CD4-positive, alpha-beta T cell (primary cell): Measurements from ENCODE around the gene CIRBP. TPM values are rescaled to one million over a fixed set of nuclear protein-coding genes. Genes with fewer than 3 reads are reported as not detected.
A peak's percentile ranks its signal among the peaks of the same experiment; 100 is the strongest.

Source experiments
- ATAC-seq: fragments of 200-7000 bp; cut with Tn5 transposase; one replicate; pipeline ENCODE4 v1.10.0; 2022; ENCODE audit warnings: mild to moderate bottlenecking; ENCODE audit not compliant: poor library complexity
- CTCF ChIA-PET: fragments of 350-600 bp; sonication (Branson Sonifier 250); formaldehyde crosslinking; loops from one replicate; lab custom pipeline; 2021; ENCODE audit warnings: antibody characterized with exemption, inconsistent platforms; lab: Charles Lee
- POLR2A ChIA-PET: fragments of 350-600 bp; sonication (Branson Sonifier 250); formaldehyde crosslinking; loops from one replicate; lab custom pipeline; 2021; ENCODE audit warnings: antibody characterized with exemption, inconsistent platforms; lab: Charles Lee
- DNase-seq, 14 experiments: peaks; one replicate each; pipeline ENCODE4 v3.0.0-alpha.2; 2013 to 2020; ENCODE audit warnings: mixed read lengths in 2 of 14
- H3K27ac ChIP-seq, 2 donors: one replicate each; pipeline versions ENCODE4 v1.5.1 to v1.7.0; 2013; ENCODE audit warnings: low read length in 2 of 2, low read depth in 1 of 2, mild to moderate bottlenecking in 1 of 2
- H3K27me3 ChIP-seq, 2 experiments: 1 replicate in 1 of 2; 2 replicates in 1 of 2; pipeline versions ENCODE4 v1.6.1 to v1.7.0; 2013; ENCODE audit warnings: low read length in 2 of 2, control low read depth in 1 of 2, mild to moderate bottlenecking in 1 of 2, moderate library complexity in 1 of 2; ENCODE audit not compliant: insufficient read depth in 2 of 2, control insufficient read depth in 1 of 2
- H3K36me3 ChIP-seq: one replicate; pipeline ENCODE4 v1.6.1; 2013; ENCODE audit warnings: low read length, control low read depth; ENCODE audit not compliant: insufficient read depth
- H3K4me1 ChIP-seq: one replicate; pipeline ENCODE4 v1.6.1; 2013; ENCODE audit warnings: low read length, control low read depth; ENCODE audit not compliant: insufficient read depth
- H3K4me3 ChIP-seq: one replicate; pipeline ENCODE4 v1.5.1; 2013; ENCODE audit warnings: mild to moderate bottlenecking, low read length, moderate library complexity
- H3K9me3 ChIP-seq, 2 experiments: 1 replicate in 1 of 2; 2 replicates in 1 of 2; pipeline versions ENCODE4 v1.6.1 to v1.7.0; 2013; ENCODE audit warnings: low read length in 2 of 2, mild to moderate bottlenecking in 2 of 2, control low read depth in 1 of 2, moderate library complexity in 1 of 2; ENCODE audit not compliant: control insufficient read depth in 1 of 2, insufficient read depth in 1 of 2
- H3K27ac Mint-ChIP-seq: one replicate; pipeline ENCODE4 v1.8.0; 2020; ENCODE audit warnings: mixed read lengths
- H3K27me3 Mint-ChIP-seq: one replicate; pipeline ENCODE4 v1.8.0; 2021; ENCODE audit warnings: mixed read lengths
- H3K36me3 Mint-ChIP-seq: one replicate; pipeline ENCODE4 v1.8.0; 2021; ENCODE audit warnings: low read depth, mixed read lengths
- H3K4me1 Mint-ChIP-seq: one replicate; pipeline ENCODE4 v1.8.0; 2021; ENCODE audit warnings: low read depth, mixed read lengths
- H3K4me3 Mint-ChIP-seq: one replicate; pipeline ENCODE4 v1.8.0; 2020; ENCODE audit warnings: mild to moderate bottlenecking, mixed read lengths
- H3K9me3 Mint-ChIP-seq: one replicate; pipeline ENCODE4 v1.8.0; 2020; ENCODE audit warnings: mixed read lengths
- CTCF ChIP-seq: fragments of 200-600 bp; IDR thresholded peaks from one replicate; pipeline ENCODE4 v1.8.0; 2022; ENCODE audit warnings: antibody characterized with exemption, mild to moderate bottlenecking
- intact Hi-C, 2 experiments: fragments of 100-400 bp; cut with DNase I in 1 of 2; cut with micrococcal nuclease in 1 of 2; formaldehyde crosslinking; loops; one replicate each; pipeline versions ENCODE4 v1.15.1 to v1.9.0; 2023 to 2025; cut with DNase I, micrococcal nuclease
- total RNA-seq, 174 experiments: library from RNA in 2 of 174; stranded (reverse) in 2 of 174; gene quantifications; one replicate each; pipeline ENCODE4 v1.2.3 and lab custom pipeline; 2021 to 2026

CIRBP gene
- total RNA-seq, 2 experiments from 2014 or later, result 614 to 628 TPM

- TF ChIP-seq CTCF, result no peak
- no peak overlapping the region for H3K4me3 Mint-ChIP-seq
- intact Hi-C loops, result no loop called here
- no peak overlapping the region for H3K4me3 ChIP-seq
- H3K27ac ChIP-seq, result no peak overlapping the region
- no peak overlapping the region for H3K27ac Mint-ChIP-seq
- DNase-seq (peak in 1 of 14 experiments; percentile 23), ATAC-seq (no peak)
- ChIA-PET POLR2A (no interaction called here), CTCF (no interaction called here)
- peaks cover 15% of the 10 kb centered on the region for H3K4me1 ChIP-seq
- H3K9me3 Mint-ChIP-seq, result no peaks in the 10 kb centered on the region
- peaks cover 0 to 33% of the 10 kb centered on the region in 2 experiments for H3K9me3 ChIP-seq
- H3K27me3 Mint-ChIP-seq, result peaks cover 33% of the 10 kb centered on the region
- H3K36me3 ChIP-seq, result no peaks in the 10 kb centered on the region
- peaks cover 25 to 31% of the 10 kb centered on the region in 2 experiments for H3K27me3 ChIP-seq
- H3K4me1 Mint-ChIP-seq, result no peaks in the 10 kb centered on the region
- H3K36me3 Mint-ChIP-seq, result no peaks in the 10 kb centered on the region
Observed at GRCh38 chr19:1296575-1297271, 27.6 kb downstream of the CIRBP start.

- no peak for TF ChIP-seq CTCF
- H3K36me3 Mint-ChIP-seq, result no peaks in the 10 kb centered on the region
- no peak overlapping the region for H3K27ac Mint-ChIP-seq
- Histone ChIP-seq H3K27me3 (peaks cover 17 to 22% of the 10 kb centered on the region in 2 experiments), H3K27ac (no peak overlapping the region), H3K36me3 (no peaks in the 10 kb centered on the region), H3K4me3 (no peak overlapping the region), H3K4me1 (peaks cover 15% of the 10 kb centered on the region), H3K9me3 (peaks cover 0 to 19% of the 10 kb centered on the region in 2 experiments)
- H3K4me3 Mint-ChIP-seq, result no peak overlapping the region
- intact Hi-C loops, result no loop called here
- DNase-seq, result no peak
- peaks cover 22% of the 10 kb centered on the region for H3K27me3 Mint-ChIP-seq
- ChIA-PET CTCF (no interaction called here), POLR2A (no interaction called here)
- no peak for ATAC-seq
- no peaks in the 10 kb centered on the region for H3K4me1 Mint-ChIP-seq
- no peaks in the 10 kb centered on the region for H3K9me3 Mint-ChIP-seq
Observed at GRCh38 chr19:1298235-1298634, 29.1 kb downstream of the CIRBP start.

GRCh38 chr19:1299801-1300200, 30.7 kb downstream of the CIRBP start:
- ATAC-seq (no peak), DNase-seq (peak in 1 of 14 experiments; percentile 27)
- no peaks in the 10 kb centered on the region for H3K9me3 Mint-ChIP-seq
- intact Hi-C loops, result no loop called here
- CTCF ChIA-PET, result no interaction called here
- POLR2A ChIA-PET, result no interaction called here
- no peaks in the 10 kb centered on the region for H3K36me3 Mint-ChIP-seq
- Histone ChIP-seq H3K4me1 (peaks cover 13% of the 10 kb centered on the region), H3K36me3 (no peaks in the 10 kb centered on the region), H3K27me3 (peaks cover 3 to 7% of the 10 kb centered on the region in 2 experiments), H3K9me3 (peaks cover 0 to 8% of the 10 kb centered on the region in 2 experiments), H3K4me3 (no peak overlapping the region), H3K27ac (no peak overlapping the region)
- no peak for TF ChIP-seq CTCF
- H3K27me3 Mint-ChIP-seq, result peaks cover 13% of the 10 kb centered on the region
- H3K27ac Mint-ChIP-seq, result no peak overlapping the region
- H3K4me1 Mint-ChIP-seq, result no peaks in the 10 kb centered on the region
- H3K4me3 Mint-ChIP-seq, result no peak overlapping the region
